ENCODE data around the gene RETN. TPM values are rescaled to one million over a fixed set of nuclear protein-coding genes. Genes with fewer than 3 reads are reported as not detected.

The RETN gene
- total and polyA plus RNA-seq, 5 donors from 2014 or later = not detected

DNA sequence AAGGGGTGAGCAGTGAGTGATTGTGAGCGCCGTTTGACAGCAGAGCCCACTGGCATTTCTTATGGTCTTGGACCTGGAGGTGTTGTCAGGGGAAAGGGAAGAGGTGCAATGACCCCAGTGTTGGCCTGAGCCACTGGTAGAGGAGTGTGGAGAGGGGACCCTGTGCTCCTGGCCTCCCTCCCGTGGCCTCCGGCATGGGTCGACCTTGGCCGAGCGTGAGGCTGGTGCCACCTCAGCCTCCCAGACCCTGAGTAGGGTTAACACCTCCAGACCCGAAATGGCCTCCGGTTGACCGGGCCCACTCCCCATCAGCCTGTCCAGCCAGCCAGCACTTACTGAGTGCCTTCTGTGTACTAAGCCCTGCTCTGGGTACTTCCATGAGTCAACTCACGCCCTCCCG, 18.3 kb downstream of the RETN start:
- Histone ChIP-seq H3K4me1 (ENCODE audit: control insufficient read depth, insufficient read depth, low read length, poor library complexity, severe bottlenecking) (peaks cover 2% of the 10 kb centered on the region), H3K9me3 (ENCODE audit: control insufficient read depth in 2 of 2, low read length in 2 of 2) (no peaks in the 10 kb centered on the region), H3K36me3 (ENCODE audit: control insufficient read depth, insufficient read depth, low read length) (peaks cover 8% of the 10 kb centered on the region), H3K27ac (ENCODE audit: insufficient read depth, low read length, poor library complexity, severe bottlenecking) (no peak overlapping the region), H3K4me3 (ENCODE audit: low read depth, low read length) (no peak overlapping the region), H3K27me3 (ENCODE audit: control insufficient read depth, insufficient read depth, low read length) (no peaks in the 10 kb centered on the region)
- H3K27me3 Mint-ChIP-seq = no peaks in the 10 kb centered on the region
- H3K27ac Mint-ChIP-seq = no peak overlapping the region
- no peak overlapping the region for H3K4me3 Mint-ChIP-seq
- no peak for DNase-seq
- no peak for ATAC-seq (ENCODE audit: low read depth in 2 of 2)
- peaks cover 5% of the 10 kb centered on the region for H3K36me3 Mint-ChIP-seq
- H3K9me3 Mint-ChIP-seq = peaks cover 0 to 1% (median 0%) of the 10 kb centered on the region in 7 donors
- H3K4me1 Mint-ChIP-seq = peaks cover 0 to 9% (median 6%) of the 10 kb centered on the region in 4 donors

GRCh38 chr19:7689165-7689564, 20.3 kb downstream of the RETN start:
- Mint-ChIP-seq H3K27me3 (no peaks in the 10 kb centered on the region), H3K4me3 (no peak overlapping the region), H3K4me1 (peaks cover 0 to 5% (median 4%) of the 10 kb centered on the region in 4 donors), H3K27ac (no peak overlapping the region), H3K9me3 (peaks cover 0 to 1% (median 0%) of the 10 kb centered on the region in 7 donors), H3K36me3 (no peaks in the 10 kb centered on the region)
- no peak for ATAC-seq (ENCODE audit: low read depth in 2 of 2)
- no peak for DNase-seq
- Histone ChIP-seq H3K4me3 (ENCODE audit: low read depth, low read length) (no peak overlapping the region), H3K27ac (ENCODE audit: insufficient read depth, low read length, poor library complexity, severe bottlenecking) (no peak overlapping the region), H3K27me3 (ENCODE audit: control insufficient read depth, insufficient read depth, low read length) (no peaks in the 10 kb centered on the region), H3K4me1 (ENCODE audit: control insufficient read depth, insufficient read depth, low read length, poor library complexity, severe bottlenecking) (no peaks in the 10 kb centered on the region), H3K9me3 (ENCODE audit: control insufficient read depth in 2 of 2, low read length in 2 of 2) (no peaks in the 10 kb centered on the region), H3K36me3 (ENCODE audit: control insufficient read depth, insufficient read depth, low read length) (peaks cover 3% of the 10 kb centered on the region)

DNA sequence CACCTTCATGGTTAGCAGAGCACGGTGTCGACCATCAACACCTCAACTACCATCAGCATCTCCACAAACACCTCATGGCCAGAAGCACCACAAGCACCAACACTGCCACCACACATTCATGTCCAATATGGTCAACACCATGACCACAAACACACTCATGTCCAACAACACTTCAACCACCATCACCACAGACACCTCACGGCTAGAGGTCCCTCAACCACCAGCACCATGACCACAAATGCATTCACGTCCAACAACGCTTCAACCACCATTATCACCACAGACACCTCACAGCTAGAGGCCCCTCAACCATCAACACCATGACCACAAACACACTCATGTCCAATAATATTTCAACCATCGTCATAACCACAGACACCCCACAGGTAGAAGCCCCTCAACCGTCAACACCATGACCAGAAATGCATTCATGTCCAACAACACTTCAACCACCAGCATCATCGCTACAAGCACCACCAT, 22.0 kb downstream of the RETN start:
- no peaks in the 10 kb centered on the region for H3K36me3 ChIP-seq (ENCODE audit: control insufficient read depth, insufficient read depth, low read length)
- H3K27me3 ChIP-seq (ENCODE audit: control insufficient read depth, insufficient read depth, low read length) = no peaks in the 10 kb centered on the region
- ATAC-seq (ENCODE audit: low read depth in 2 of 2) = no peak
- no peaks in the 10 kb centered on the region for H3K27me3 Mint-ChIP-seq
- no peaks in the 10 kb centered on the region for H3K36me3 Mint-ChIP-seq
- no peaks in the 10 kb centered on the region for H3K9me3 Mint-ChIP-seq
- no peaks in the 10 kb centered on the region for H3K9me3 ChIP-seq (ENCODE audit: control insufficient read depth in 2 of 2, low read length in 2 of 2)
- no peaks in the 10 kb centered on the region for H3K4me1 ChIP-seq (ENCODE audit: control insufficient read depth, insufficient read depth, low read length, poor library complexity, severe bottlenecking)
- no peak overlapping the region for H3K4me3 Mint-ChIP-seq
- H3K4me1 Mint-ChIP-seq = no peaks in the 10 kb centered on the region
- H3K4me3 ChIP-seq (ENCODE audit: low read depth, low read length) = no peak overlapping the region
- H3K27ac ChIP-seq (ENCODE audit: insufficient read depth, low read length, poor library complexity, severe bottlenecking) = no peak overlapping the region
- no peak for DNase-seq
- no peak overlapping the region for H3K27ac Mint-ChIP-seq

GRCh38 chr19:7691497-7691896, 22.6 kb downstream of the RETN start:
- Mint-ChIP-seq H3K27ac (no peak overlapping the region), H3K9me3 (no peaks in the 10 kb centered on the region), H3K36me3 (no peaks in the 10 kb centered on the region), H3K4me3 (no peak overlapping the region), H3K4me1 (no peaks in the 10 kb centered on the region), H3K27me3 (no peaks in the 10 kb centered on the region)
- no peaks in the 10 kb centered on the region for H3K9me3 ChIP-seq (ENCODE audit: control insufficient read depth in 2 of 2, low read length in 2 of 2)
- H3K27ac ChIP-seq (ENCODE audit: insufficient read depth, low read length, poor library complexity, severe bottlenecking) = no peak overlapping the region
- no peaks in the 10 kb centered on the region for H3K36me3 ChIP-seq (ENCODE audit: control insufficient read depth, insufficient read depth, low read length)
- no peak for DNase-seq
- no peaks in the 10 kb centered on the region for H3K27me3 ChIP-seq (ENCODE audit: control insufficient read depth, insufficient read depth, low read length)
- no peaks in the 10 kb centered on the region for H3K4me1 ChIP-seq (ENCODE audit: control insufficient read depth, insufficient read depth, low read length, poor library complexity, severe bottlenecking)
- no peak for ATAC-seq (ENCODE audit: low read depth in 2 of 2)
- no peak overlapping the region for H3K4me3 ChIP-seq (ENCODE audit: low read depth, low read length)

DNA sequence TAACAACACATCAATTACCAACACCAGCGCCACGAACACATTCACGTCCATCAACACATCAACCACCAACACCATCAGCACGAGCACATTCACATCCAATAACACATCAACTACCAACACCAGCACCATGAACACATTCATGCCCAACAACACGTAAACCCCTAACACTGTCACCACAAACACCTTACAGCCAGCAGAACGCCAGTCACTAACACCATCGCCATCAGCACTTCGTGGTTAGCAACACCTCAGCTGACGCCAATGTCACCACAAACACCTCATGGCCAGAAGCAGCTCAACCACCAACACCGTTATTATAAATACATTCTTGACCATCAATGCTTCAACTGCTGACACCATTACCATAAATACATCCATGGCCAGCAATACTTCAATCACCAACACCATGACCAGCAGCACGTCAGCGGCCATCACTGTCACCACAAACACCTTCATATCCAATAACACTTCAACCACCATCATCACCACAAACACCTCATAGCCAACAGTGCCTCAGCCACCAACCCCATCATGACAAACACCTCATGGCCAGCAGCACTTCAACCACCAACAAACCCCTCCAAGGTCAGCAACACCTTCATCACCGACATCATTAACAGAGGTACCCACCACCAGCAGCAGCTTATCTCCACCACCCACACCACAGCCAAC, 23.7 kb downstream of the RETN start:
- H3K4me1 ChIP-seq (ENCODE audit: control insufficient read depth, insufficient read depth, low read length, poor library complexity, severe bottlenecking) = no peaks in the 10 kb centered on the region
- no peak for ATAC-seq (ENCODE audit: low read depth in 2 of 2)

GRCh38 chr19:7694499-7694898, 25.6 kb downstream of the RETN start:
- DNase-seq (no peak), ATAC-seq (ENCODE audit: low read depth in 2 of 2) (no peak)
- Histone ChIP-seq H3K27ac (ENCODE audit: insufficient read depth, low read length, poor library complexity, severe bottlenecking) (no peak overlapping the region), H3K4me1 (ENCODE audit: control insufficient read depth, insufficient read depth, low read length, poor library complexity, severe bottlenecking) (no peaks in the 10 kb centered on the region), H3K9me3 (ENCODE audit: control insufficient read depth in 2 of 2, low read length in 2 of 2) (no peaks in the 10 kb centered on the region), H3K27me3 (ENCODE audit: control insufficient read depth, insufficient read depth, low read length) (no peaks in the 10 kb centered on the region), H3K36me3 (ENCODE audit: control insufficient read depth, insufficient read depth, low read length) (no peaks in the 10 kb centered on the region), H3K4me3 (ENCODE audit: low read depth, low read length) (no peak overlapping the region)
- Mint-ChIP-seq H3K4me3 (no peak overlapping the region), H3K36me3 (no peaks in the 10 kb centered on the region), H3K27ac (peak overlapping the region in 1 of 3 donors; percentile 56), H3K4me1 (peaks cover 0 to 8% (median 4%) of the 10 kb centered on the region in 4 donors), H3K27me3 (peaks cover 10% of the 10 kb centered on the region), H3K9me3 (no peaks in the 10 kb centered on the region)

More for the DNA sequence above, 23.7 kb downstream of the RETN start:
- Mint-ChIP-seq H3K36me3 (no peaks in the 10 kb centered on the region), H3K27ac (no peak overlapping the region), H3K27me3 (peaks cover 3% of the 10 kb centered on the region), H3K9me3 (no peaks in the 10 kb centered on the region), H3K4me1 (no peaks in the 10 kb centered on the region), H3K4me3 (no peak overlapping the region)
- no peak for DNase-seq
- H3K27ac ChIP-seq (ENCODE audit: insufficient read depth, low read length, poor library complexity, severe bottlenecking) = no peak overlapping the region
- no peak overlapping the region for H3K4me3 ChIP-seq (ENCODE audit: low read depth, low read length)
- no peaks in the 10 kb centered on the region for H3K27me3 ChIP-seq (ENCODE audit: control insufficient read depth, insufficient read depth, low read length)
- H3K36me3 ChIP-seq (ENCODE audit: control insufficient read depth, insufficient read depth, low read length) = no peaks in the 10 kb centered on the region
- H3K9me3 ChIP-seq (ENCODE audit: control insufficient read depth in 2 of 2, low read length in 2 of 2) = no peaks in the 10 kb centered on the region

- Histone ChIP-seq H3K27ac (ENCODE audit: insufficient read depth, low read length, poor library complexity, severe bottlenecking) (no peak overlapping the region), H3K4me1 (ENCODE audit: control insufficient read depth, insufficient read depth, low read length, poor library complexity, severe bottlenecking) (no peaks in the 10 kb centered on the region), H3K27me3 (ENCODE audit: control insufficient read depth, insufficient read depth, low read length) (no peaks in the 10 kb centered on the region), H3K9me3 (ENCODE audit: control insufficient read depth in 2 of 2, low read length in 2 of 2) (no peaks in the 10 kb centered on the region), H3K4me3 (ENCODE audit: low read depth, low read length) (no peak overlapping the region), H3K36me3 (ENCODE audit: control insufficient read depth, insufficient read depth, low read length) (no peaks in the 10 kb centered on the region)
- peaks cover 0 to 20% (median 8%) of the 10 kb centered on the region in 4 donors for H3K4me1 Mint-ChIP-seq
- peaks cover 11% of the 10 kb centered on the region for H3K27me3 Mint-ChIP-seq
- no peaks in the 10 kb centered on the region for H3K36me3 Mint-ChIP-seq
- H3K4me3 Mint-ChIP-seq = no peak overlapping the region
- no peak for ATAC-seq (ENCODE audit: low read depth in 2 of 2)
- no peaks in the 10 kb centered on the region for H3K9me3 Mint-ChIP-seq
- H3K27ac Mint-ChIP-seq = no peak overlapping the region
- DNase-seq = no peak
Measured at GRCh38 chr19:7697721-7698287, 29.0 kb downstream of the RETN start.

GRCh38 chr19:7698583-7698982, 29.7 kb downstream of the RETN start:
- no peak for DNase-seq
- Histone ChIP-seq H3K4me3 (ENCODE audit: low read depth, low read length) (no peak overlapping the region), H3K27ac (ENCODE audit: insufficient read depth, low read length, poor library complexity, severe bottlenecking) (no peak overlapping the region), H3K27me3 (ENCODE audit: control insufficient read depth, insufficient read depth, low read length) (no peaks in the 10 kb centered on the region), H3K4me1 (ENCODE audit: control insufficient read depth, insufficient read depth, low read length, poor library complexity, severe bottlenecking) (no peaks in the 10 kb centered on the region), H3K9me3 (ENCODE audit: control insufficient read depth in 2 of 2, low read length in 2 of 2) (no peaks in the 10 kb centered on the region), H3K36me3 (ENCODE audit: control insufficient read depth, insufficient read depth, low read length) (no peaks in the 10 kb centered on the region)
- H3K27me3 Mint-ChIP-seq = peaks cover 11% of the 10 kb centered on the region
- no peak for ATAC-seq (ENCODE audit: low read depth in 2 of 2)
- H3K4me1 Mint-ChIP-seq = peaks cover 0 to 25% (median 10%) of the 10 kb centered on the region in 4 donors
- no peaks in the 10 kb centered on the region for H3K9me3 Mint-ChIP-seq
- no peak overlapping the region for H3K4me3 Mint-ChIP-seq
- no peaks in the 10 kb centered on the region for H3K36me3 Mint-ChIP-seq
- H3K27ac Mint-ChIP-seq = no peak overlapping the region

All from CD4-positive, CD25-positive, alpha-beta regulatory T cell (primary cell).